ENCODE data around the gene RNF207.

The RNF207 gene

GRCh38 chr1:6266641-6267040 is 60.7 kb downstream of the RNF207 start:
- DNase-seq (ENCODE audit: low read depth), result no peak
- TF ChIP-seq CTCF (IDR thresholded peaks at IDR 0.05; ENCODE audit: low read depth, low read length) (no peak), MYC (IDR thresholded peaks at IDR 0.05; ENCODE audit: low read depth, low read length) (no peak), POLR2A (IDR thresholded peaks at IDR 0.05; ENCODE audit: extremely low read depth, insufficient read length) (no peak), MAX (IDR thresholded peaks at IDR 0.05; ENCODE audit: low read depth, low read length) (no peak)
- H3K4me3 ChIP-seq (ENCODE audit: low read depth, low read length), result no peak overlapping the region

GRCh38 chr1:6267686-6268322 is 61.9 kb downstream of the RNF207 start:
- DNase-seq (ENCODE audit: low read depth), result no peak
- TF ChIP-seq CTCF (IDR thresholded peaks at IDR 0.05; ENCODE audit: low read depth, low read length) (no peak), POLR2A (IDR thresholded peaks at IDR 0.05; ENCODE audit: extremely low read depth, insufficient read length) (no peak), MYC (IDR thresholded peaks at IDR 0.05; ENCODE audit: low read depth, low read length) (no peak), MAX (IDR thresholded peaks at IDR 0.05; ENCODE audit: low read depth, low read length) (no peak)
- H3K4me3 ChIP-seq (ENCODE audit: low read depth, low read length), result no peak overlapping the region

DNA sequence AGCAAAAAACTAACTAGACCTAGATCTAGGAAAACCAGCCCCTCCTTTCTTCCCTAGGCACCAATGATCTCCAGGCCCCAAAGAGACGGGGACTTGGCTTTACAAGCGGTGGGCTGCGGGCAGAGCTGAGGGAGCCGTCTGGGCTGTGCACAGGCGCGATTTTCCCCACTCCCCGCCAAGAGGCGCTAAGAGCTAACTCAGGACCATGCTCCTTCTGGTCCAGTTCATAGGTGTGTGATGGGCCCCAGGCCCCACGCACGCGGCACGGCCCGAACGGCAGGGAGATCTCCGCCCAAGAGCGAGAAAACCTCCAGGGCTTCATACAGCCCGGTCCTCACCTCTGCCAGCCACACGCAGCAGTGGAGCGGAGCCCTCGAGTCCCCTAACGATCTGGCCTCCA is 62.5 kb downstream of the RNF207 start:
- TF ChIP-seq MYC (IDR thresholded peaks at IDR 0.05; ENCODE audit: low read depth, low read length) (no peak), CTCF (IDR thresholded peaks at IDR 0.05; ENCODE audit: low read depth, low read length) (no peak), MAX (IDR thresholded peaks at IDR 0.05; ENCODE audit: low read depth, low read length) (no peak), POLR2A (IDR thresholded peaks at IDR 0.05; ENCODE audit: extremely low read depth, insufficient read length) (no peak)
- DNase-seq (ENCODE audit: low read depth), result no peak
- H3K4me3 ChIP-seq (ENCODE audit: low read depth, low read length), result no peak overlapping the region

- H3K4me3 ChIP-seq (ENCODE audit: low read depth, low read length), result no peak overlapping the region
- DNase-seq (ENCODE audit: low read depth), result no peak
- no peak for TF ChIP-seq MAX (IDR thresholded peaks at IDR 0.05; ENCODE audit: low read depth, low read length)
- TF ChIP-seq POLR2A (IDR thresholded peaks at IDR 0.05; ENCODE audit: extremely low read depth, insufficient read length), result no peak
- no peak for TF ChIP-seq MYC (IDR thresholded peaks at IDR 0.05; ENCODE audit: low read depth, low read length)
- TF ChIP-seq CTCF (IDR thresholded peaks at IDR 0.05; ENCODE audit: low read depth, low read length), result no peak
Measured at GRCh38 chr1:6269296-6269695, 63.4 kb downstream of the RNF207 start.

GRCh38 chr1:6269720-6270400 is 63.9 kb downstream of the RNF207 start:
- DNase-seq (ENCODE audit: low read depth), result no peak
- TF ChIP-seq MAX (IDR thresholded peaks at IDR 0.05; ENCODE audit: low read depth, low read length) (no peak), MYC (IDR thresholded peaks at IDR 0.05; ENCODE audit: low read depth, low read length) (no peak), POLR2A (IDR thresholded peaks at IDR 0.05; ENCODE audit: extremely low read depth, insufficient read length) (no peak), CTCF (IDR thresholded peaks at IDR 0.05; ENCODE audit: low read depth, low read length) (no peak)
- H3K4me3 ChIP-seq (ENCODE audit: low read depth, low read length), result no peak overlapping the region
